Measurements from ENCODE around the gene TMBIM4.

Gene TMBIM4

DNA sequence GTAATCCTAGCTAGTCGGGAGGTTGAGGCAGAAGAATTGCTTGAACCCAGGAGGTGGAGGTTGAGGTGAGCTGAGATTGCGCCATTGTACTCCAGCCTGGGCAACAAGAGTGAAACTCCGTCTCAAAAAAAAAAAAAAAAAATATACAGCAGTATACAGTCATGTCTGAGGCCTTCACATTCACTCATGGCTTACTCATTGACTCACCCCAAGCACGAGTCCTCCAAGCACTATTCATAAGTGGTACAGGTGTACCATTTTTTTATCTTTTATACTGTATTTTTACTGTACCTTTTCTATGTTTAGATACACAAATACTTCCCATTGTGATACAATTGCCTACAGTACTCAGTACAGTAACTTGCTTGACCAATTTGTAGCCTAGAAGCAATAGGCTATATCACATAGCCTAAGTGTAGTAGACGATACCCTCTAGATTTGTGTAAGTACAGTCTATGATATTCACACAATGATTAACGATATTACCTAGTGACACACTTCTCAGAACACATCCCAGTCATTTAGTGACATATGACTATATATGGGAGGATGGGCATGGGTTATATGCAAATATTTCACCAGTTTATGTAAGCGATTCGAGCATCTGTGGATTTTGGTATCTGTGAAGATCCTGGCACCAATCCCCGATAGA lies 51.4 kb downstream of the TMBIM4 start:
- no peak overlapping the region for H3K4me3 ChIP-seq (replicated peaks; ENCODE audit: low read depth, low read length)
- TF ChIP-seq, protein P1, sequence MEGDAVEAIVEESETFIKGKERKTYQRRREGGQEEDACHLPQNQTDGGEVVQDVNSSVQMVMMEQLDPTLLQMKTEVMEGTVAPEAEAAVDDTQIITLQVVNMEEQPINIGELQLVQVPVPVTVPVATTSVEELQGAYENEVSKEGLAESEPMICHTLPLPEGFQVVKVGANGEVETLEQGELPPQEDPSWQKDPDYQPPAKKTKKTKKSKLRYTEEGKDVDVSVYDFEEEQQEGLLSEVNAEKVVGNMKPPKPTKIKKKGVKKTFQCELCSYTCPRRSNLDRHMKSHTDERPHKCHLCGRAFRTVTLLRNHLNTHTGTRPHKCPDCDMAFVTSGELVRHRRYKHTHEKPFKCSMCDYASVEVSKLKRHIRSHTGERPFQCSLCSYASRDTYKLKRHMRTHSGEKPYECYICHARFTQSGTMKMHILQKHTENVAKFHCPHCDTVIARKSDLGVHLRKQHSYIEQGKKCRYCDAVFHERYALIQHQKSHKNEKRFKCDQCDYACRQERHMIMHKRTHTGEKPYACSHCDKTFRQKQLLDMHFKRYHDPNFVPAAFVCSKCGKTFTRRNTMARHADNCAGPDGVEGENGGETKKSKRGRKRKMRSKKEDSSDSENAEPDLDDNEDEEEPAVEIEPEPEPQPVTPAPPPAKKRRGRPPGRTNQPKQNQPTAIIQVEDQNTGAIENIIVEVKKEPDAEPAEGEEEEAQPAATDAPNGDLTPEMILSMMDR (IDR thresholded peaks at IDR 0.05; ENCODE audit: low read depth, low read length, missing control alignments) = no peak
- DNase-seq (ENCODE audit: extremely low read depth, low read depth) = no peak

DNA sequence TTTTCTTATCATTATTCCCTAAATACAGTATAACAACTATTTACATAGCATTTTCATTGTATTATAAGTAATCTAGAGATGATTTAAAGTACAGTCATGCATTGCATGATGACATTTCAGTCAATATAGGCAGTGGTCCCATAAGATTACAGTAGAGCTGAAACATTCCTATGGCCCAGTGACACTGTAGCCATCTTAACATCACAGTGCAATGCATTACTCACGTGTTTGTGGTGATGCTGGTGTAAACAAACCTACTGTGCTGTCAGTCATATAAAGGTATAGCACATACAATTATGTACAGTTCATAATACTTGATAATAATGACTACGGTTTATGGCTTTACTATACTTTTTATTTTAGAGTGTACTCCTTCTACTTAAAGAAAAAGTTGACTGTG lies 52.6 kb downstream of the TMBIM4 start:
- no peak overlapping the region for H3K4me3 ChIP-seq (replicated peaks; ENCODE audit: low read depth, low read length)
- TF ChIP-seq, protein P1 (IDR thresholded peaks at IDR 0.05; ENCODE audit: low read depth, low read length, missing control alignments) = no peak
- no peak for DNase-seq (ENCODE audit: extremely low read depth, low read depth)

DNA sequence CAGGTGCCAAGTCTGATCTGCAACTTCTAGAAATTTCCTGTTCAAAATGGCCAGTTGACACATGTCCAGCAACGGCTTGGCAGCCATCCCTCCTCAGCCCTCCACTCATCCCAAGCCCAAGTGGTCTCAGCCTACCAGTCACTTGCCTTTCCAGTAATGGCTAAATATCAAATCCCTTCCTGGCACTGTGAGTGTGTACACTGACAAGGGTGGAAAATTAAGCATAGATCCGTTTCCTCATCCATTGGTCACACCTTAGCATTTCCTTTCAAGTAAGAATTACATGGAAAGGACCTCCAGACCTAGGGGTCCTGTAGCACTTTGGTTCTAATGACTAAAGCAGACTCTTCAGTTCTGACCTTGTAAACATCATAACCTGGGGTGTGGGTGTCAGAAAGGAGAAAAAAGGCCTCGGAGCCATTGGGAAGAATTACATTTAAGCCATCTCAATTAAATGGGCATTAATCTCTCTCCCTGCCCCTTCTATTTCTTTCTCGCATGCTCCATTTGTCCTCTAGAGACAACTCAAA lies 54.7 kb downstream of the TMBIM4 start:
- TF ChIP-seq, protein P1 (IDR thresholded peaks at IDR 0.05; ENCODE audit: low read depth, low read length, missing control alignments) = no peak
- DNase-seq (ENCODE audit: extremely low read depth, low read depth) = no peak
- H3K4me3 ChIP-seq (replicated peaks; ENCODE audit: low read depth, low read length) = no peak overlapping the region

DNA sequence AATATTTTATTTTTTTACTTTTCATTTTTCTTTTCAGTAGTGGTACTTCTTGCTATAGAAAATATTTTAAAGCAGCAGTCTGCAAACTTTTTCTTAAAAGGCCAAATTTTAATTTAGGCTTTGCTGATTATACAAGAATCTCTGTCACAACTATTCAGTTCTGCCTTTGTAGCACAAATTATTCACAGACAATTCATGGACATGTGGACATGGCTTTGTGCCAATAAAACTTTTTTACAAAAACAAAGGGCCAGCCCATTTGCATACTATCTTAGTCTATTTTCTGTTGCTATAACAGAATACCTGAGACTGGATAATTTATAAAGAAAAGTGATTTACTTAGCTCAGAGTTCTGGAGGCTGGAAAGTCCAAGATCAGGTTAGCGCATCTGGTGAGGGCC lies 56.3 kb downstream of the TMBIM4 start:
- TF ChIP-seq, protein P1 (IDR thresholded peaks at IDR 0.05; ENCODE audit: low read depth, low read length, missing control alignments) = no peak
- no peak overlapping the region for H3K4me3 ChIP-seq (replicated peaks; ENCODE audit: low read depth, low read length)

DNA sequence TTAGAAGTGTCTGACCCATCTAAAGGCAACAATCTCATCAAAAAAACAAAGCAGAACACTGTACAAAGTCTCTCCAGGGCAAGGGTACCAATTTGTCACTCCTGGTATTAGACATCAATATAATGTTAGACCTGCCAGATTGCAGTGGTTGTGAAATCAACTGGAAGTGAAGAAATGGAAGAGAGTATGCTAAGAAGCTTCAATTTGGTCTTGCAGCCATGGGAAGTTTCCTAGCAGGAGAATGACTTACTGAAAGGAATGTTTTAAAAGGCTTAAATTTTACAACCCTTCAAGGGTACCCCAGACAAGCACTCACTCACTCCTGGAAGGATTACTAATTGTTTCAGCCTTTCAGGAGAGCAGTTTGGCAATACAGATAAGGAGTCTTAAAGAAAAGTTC lies 58.2 kb downstream of the TMBIM4 start:
- no peak overlapping the region for H3K4me3 ChIP-seq (replicated peaks; ENCODE audit: low read depth, low read length)
- TF ChIP-seq, protein P1 (IDR thresholded peaks at IDR 0.05; ENCODE audit: low read depth, low read length, missing control alignments) = no peak
- DNase-seq (ENCODE audit: extremely low read depth, low read depth) = no peak

More for the DNA sequence above, 56.3 kb downstream of the TMBIM4 start:
- DNase-seq (ENCODE audit: extremely low read depth, low read depth) = no peak

DNA sequence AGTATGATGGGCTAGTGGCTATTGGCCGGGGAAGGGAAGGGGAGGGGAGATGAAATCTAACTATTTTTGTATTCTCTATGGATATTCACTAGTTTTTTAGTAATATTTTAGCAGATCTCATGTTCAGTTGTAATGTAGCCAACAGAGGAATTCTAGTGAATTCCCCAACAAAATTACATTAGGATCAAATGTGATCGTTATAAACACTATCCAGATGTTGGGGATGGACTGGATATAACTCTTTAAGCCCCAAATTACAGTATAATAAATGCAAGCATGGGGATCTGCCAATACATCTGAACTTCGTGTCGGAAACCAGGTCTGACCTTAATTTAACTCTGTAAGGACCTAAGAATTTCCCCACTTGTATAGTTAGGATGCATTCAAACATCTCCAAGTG lies 60.7 kb downstream of the TMBIM4 start:
- TF ChIP-seq, protein P1 (IDR thresholded peaks at IDR 0.05; ENCODE audit: low read depth, low read length, missing control alignments) = no peak
- no peak for DNase-seq (ENCODE audit: extremely low read depth, low read depth)
- H3K4me3 ChIP-seq (replicated peaks; ENCODE audit: low read depth, low read length) = no peak overlapping the region

DNA sequence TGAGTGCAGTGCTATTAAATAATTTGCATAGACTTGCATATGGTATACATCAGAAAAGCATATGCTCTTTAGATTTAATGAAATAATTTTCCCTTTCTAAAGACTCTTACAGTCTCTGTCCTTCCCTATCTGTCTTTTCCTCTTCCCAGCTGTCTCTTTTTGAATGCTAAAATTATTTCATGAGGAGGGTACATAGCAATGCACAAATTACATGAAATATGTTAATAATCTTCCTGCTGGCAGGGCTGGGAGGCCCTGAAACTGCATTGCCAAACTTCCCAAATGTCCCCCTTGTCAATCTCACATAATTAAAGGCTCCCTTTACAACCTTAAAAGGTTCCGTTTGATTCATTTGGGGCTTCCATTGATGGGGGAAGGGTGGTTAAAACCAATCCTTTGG lies 61.4 kb downstream of the TMBIM4 start:
- TF ChIP-seq, protein P1 (IDR thresholded peaks at IDR 0.05; ENCODE audit: low read depth, low read length, missing control alignments) = no peak
- DNase-seq (ENCODE audit: extremely low read depth, low read depth) = no peak
- no peak overlapping the region for H3K4me3 ChIP-seq (replicated peaks; ENCODE audit: low read depth, low read length)

Data from HFF-Myc (cell line).